SK-N-SH (cell line): Measurements from ENCODE around the gene DLL4.

Experiments used
- CHD2 ChIP-seq: fragments of 150-350 bp; IDR thresholded peaks from 2 replicates; pipeline ENCODE4 v1.6.1; 2018; ENCODE audit warnings: low read length; ENCODE audit not compliant: partially characterized antibody
- EP300 ChIP-seq, 2 experiments: IDR thresholded peaks; 2 replicates each; pipeline versions ENCODE4 v1.4.0 to v1.6.1; 2012; ENCODE audit warnings: borderline replicate concordance in 1 of 2, low read depth in 1 of 2, low read length in 1 of 2
- EZH2phosphoT487 ChIP-seq: fragments of 200-600 bp; sonication (generic); IDR thresholded peaks from 2 replicates; pipeline ENCODE4 v1.6.1; 2017; ENCODE audit warnings: low read depth, mixed run types, mild to moderate bottlenecking, antibody characterized with exemption, moderate library complexity, borderline replicate concordance
- FOXM1 ChIP-seq: IDR thresholded peaks from 2 replicates; pipeline ENCODE4 v1.4.0; 2012; ENCODE audit warnings: low read depth, mild to moderate bottlenecking
- GATA2 ChIP-seq: sonication (generic); formaldehyde crosslinking; IDR thresholded peaks from 2 replicates; pipeline ENCODE4 v1.5.0; 2020; ENCODE audit warnings: mild to moderate bottlenecking, missing genetic modification reagents
- POLR2AphosphoS5 ChIP-seq: IDR thresholded peaks from 2 replicates; pipeline ENCODE4 v1.6.1; 2012; ENCODE audit warnings: low read depth, low read length
- RAD21 ChIP-seq: IDR thresholded peaks from 2 replicates; pipeline ENCODE4 v1.6.1; 2012; ENCODE audit warnings: mild to moderate bottlenecking, low read length
- RFX5 ChIP-seq: IDR thresholded peaks from 2 replicates; pipeline ENCODE4 v1.6.1; 2012; ENCODE audit warnings: mild to moderate bottlenecking, improper control_type of control experiment, low read length
- SMC3 ChIP-seq: IDR thresholded peaks from 2 replicates; pipeline ENCODE4 v1.6.1; 2012; ENCODE audit warnings: low read depth, low read length, improper control_type of control experiment
- TAF1 ChIP-seq: IDR thresholded peaks from 2 replicates; pipeline ENCODE4 v1.6.1; 2012; ENCODE audit warnings: low read depth, mild to moderate bottlenecking, low read length, moderate library complexity, borderline replicate concordance
- TEAD4 ChIP-seq: IDR thresholded peaks from 2 replicates; pipeline ENCODE4 v1.4.0; 2012; ENCODE audit warnings: mild to moderate bottlenecking, borderline replicate concordance; ENCODE audit not compliant: insufficient read depth
- TF ChIP-seq, protein P1 (sequence below): IDR thresholded peaks from 2 replicates; pipeline ENCODE4; 2012
- TF ChIP-seq, protein P2 (sequence below): fragments of 200-600 bp; sonication (generic); IDR thresholded peaks from 2 replicates; pipeline ENCODE4 v1.6.1; 2017; ENCODE audit warnings: antibody characterized with exemption, mild to moderate bottlenecking, moderate library complexity

DNA sequence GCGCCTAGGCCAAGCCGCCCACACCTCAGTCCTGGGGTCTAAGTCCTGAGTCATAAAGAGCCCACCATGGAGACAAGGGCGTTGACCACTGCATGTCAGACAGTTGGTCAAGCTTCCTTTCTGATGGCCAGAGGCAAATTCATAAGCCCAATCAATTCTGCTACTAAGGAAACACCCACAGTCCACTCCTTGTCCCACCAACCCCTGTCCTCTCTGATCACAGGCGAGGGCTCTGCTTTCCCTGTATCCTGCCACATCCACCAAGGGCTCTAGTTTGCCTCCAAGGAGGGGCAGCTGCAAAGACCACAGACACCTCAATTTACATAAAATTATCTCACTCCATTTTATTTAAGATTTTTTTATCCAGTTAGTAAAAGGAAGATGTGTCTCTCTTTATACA lies 49.4 kb downstream of the DLL4 start:
- TF ChIP-seq, protein P1, sequence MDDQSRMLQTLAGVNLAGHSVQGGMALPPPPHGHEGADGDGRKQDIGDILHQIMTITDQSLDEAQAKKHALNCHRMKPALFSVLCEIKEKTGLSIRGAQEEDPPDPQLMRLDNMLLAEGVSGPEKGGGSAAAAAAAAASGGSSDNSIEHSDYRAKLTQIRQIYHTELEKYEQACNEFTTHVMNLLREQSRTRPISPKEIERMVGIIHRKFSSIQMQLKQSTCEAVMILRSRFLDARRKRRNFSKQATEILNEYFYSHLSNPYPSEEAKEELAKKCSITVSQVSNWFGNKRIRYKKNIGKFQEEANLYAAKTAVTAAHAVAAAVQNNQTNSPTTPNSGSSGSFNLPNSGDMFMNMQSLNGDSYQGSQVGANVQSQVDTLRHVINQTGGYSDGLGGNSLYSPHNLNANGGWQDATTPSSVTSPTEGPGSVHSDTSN: no peak
- TF ChIP-seq, protein P2, sequence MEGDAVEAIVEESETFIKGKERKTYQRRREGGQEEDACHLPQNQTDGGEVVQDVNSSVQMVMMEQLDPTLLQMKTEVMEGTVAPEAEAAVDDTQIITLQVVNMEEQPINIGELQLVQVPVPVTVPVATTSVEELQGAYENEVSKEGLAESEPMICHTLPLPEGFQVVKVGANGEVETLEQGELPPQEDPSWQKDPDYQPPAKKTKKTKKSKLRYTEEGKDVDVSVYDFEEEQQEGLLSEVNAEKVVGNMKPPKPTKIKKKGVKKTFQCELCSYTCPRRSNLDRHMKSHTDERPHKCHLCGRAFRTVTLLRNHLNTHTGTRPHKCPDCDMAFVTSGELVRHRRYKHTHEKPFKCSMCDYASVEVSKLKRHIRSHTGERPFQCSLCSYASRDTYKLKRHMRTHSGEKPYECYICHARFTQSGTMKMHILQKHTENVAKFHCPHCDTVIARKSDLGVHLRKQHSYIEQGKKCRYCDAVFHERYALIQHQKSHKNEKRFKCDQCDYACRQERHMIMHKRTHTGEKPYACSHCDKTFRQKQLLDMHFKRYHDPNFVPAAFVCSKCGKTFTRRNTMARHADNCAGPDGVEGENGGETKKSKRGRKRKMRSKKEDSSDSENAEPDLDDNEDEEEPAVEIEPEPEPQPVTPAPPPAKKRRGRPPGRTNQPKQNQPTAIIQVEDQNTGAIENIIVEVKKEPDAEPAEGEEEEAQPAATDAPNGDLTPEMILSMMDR: no peak
- TF ChIP-seq TEAD4 (no peak), POLR2AphosphoS5 (no peak), EP300 (IDR thresholded peaks at IDR 0.05; ENCODE audit: borderline replicate concordance in 1 of 2, low read depth in 1 of 2, low read length in 1 of 2) (no peak), EZH2phosphoT487 (no peak), GATA2 (CRISPR knock-in tag) (no peak), SMC3 (no peak), TAF1 (no peak), FOXM1 (no peak), CHD2 (no peak), RFX5 (no peak), RAD21 (no peak)
